Subcutaneous abdominal adipose tissue (tissue), 5 donors: ENCODE results near the gene GNG14.
"Not testable (repeated sequence)": the region's sequence is repeated elsewhere in the genome, so short reads cannot be mapped to it uniquely, and the experiment has no call there.

Source experiments
- H3K27ac ChIP-seq: one replicate; pipeline ENCODE4 v1.7.0; 2013; ENCODE audit warnings: low read depth, mild to moderate bottlenecking, inconsistent platforms, low read length, moderate library complexity
- H3K27me3 ChIP-seq, 5 donors: one replicate each; pipeline ENCODE4 v1.7.0; 2013; ENCODE audit warnings: low read length in 5 of 5, inconsistent platforms in 1 of 5; ENCODE audit not compliant: control insufficient read depth in 5 of 5, insufficient read depth in 4 of 5
- H3K36me3 ChIP-seq, 5 donors: one replicate each; pipeline ENCODE4 v1.7.0; 2013; ENCODE audit warnings: low read length in 5 of 5; ENCODE audit not compliant: control insufficient read depth in 5 of 5, insufficient read depth in 5 of 5
- H3K4me1 ChIP-seq, 5 donors: one replicate each; pipeline ENCODE4 v1.7.0; 2013; ENCODE audit warnings: low read length in 5 of 5, mild to moderate bottlenecking in 3 of 5, moderate library complexity in 1 of 5; ENCODE audit not compliant: control insufficient read depth in 5 of 5, insufficient read depth in 5 of 5
- H3K4me3 ChIP-seq, 5 donors: one replicate each; pipeline ENCODE4 v1.7.0; 2013; ENCODE audit warnings: low read length in 5 of 5, low read depth in 1 of 5
- H3K9ac ChIP-seq, 5 donors: one replicate each; pipeline ENCODE4 v1.7.0; 2013; ENCODE audit warnings: low read length in 5 of 5, mild to moderate bottlenecking in 4 of 5, moderate library complexity in 3 of 5
- H3K9me3 ChIP-seq, 5 donors: one replicate each; pipeline ENCODE4 v1.7.0; 2013; ENCODE audit warnings: low read length in 5 of 5; ENCODE audit not compliant: control insufficient read depth in 5 of 5
- donor health status: healthy.
- donor health status: healthy.
- donor health status: healthy.
- donor health status: healthy.
- donor health status: healthy.

Gene GNG14

GRCh38 chr19:12721656-12722565, 34.1 kb downstream of the GNG14 start:
- Histone ChIP-seq H3K36me3 (peaks cover 0 to 21% (median 15%) of the 10 kb centered on the region in 5 donors), H3K4me1 (peaks cover 12 to 40% (median 35%) of the 10 kb centered on the region in 5 donors), H3K9ac (peak overlapping the region; percentile 66 to 98 (median 96)), H3K27me3 (no peaks in the 10 kb centered on the region), H3K27ac (peak overlapping the region; percentile 92), H3K9me3 (no peaks in the 10 kb centered on the region), H3K4me3 (peak overlapping the region; percentile 71 to 89 (median 78))

- H3K4me3 ChIP-seq = peak overlapping the region; percentile 71 to 82 (median 78)
- H3K27me3 ChIP-seq = no peaks in the 10 kb centered on the region
- peaks cover 0 to 17% (median 10%) of the 10 kb centered on the region in 5 donors for H3K36me3 ChIP-seq
- H3K4me1 ChIP-seq = peaks cover 12 to 40% (median 35%) of the 10 kb centered on the region in 5 donors
- no peaks in the 10 kb centered on the region for H3K9me3 ChIP-seq
- peak overlapping the region; percentile 92 for H3K27ac ChIP-seq
- peak overlapping the region; percentile 63 to 97 (median 78) for H3K9ac ChIP-seq
Observed at GRCh38 chr19:12722566-12723380, 35.0 kb downstream of the GNG14 start.

GRCh38 chr19:12723381-12723640, 35.5 kb downstream of the GNG14 start:
- H3K4me3 ChIP-seq = peak overlapping the region; percentile 63 to 82 (median 75)
- H3K9me3 ChIP-seq = no peaks in the 10 kb centered on the region
- no peaks in the 10 kb centered on the region for H3K27me3 ChIP-seq
- peak overlapping the region; percentile 92 for H3K27ac ChIP-seq
- H3K4me1 ChIP-seq = peaks cover 12 to 40% (median 35%) of the 10 kb centered on the region in 5 donors
- peaks cover 0 to 16% (median 13%) of the 10 kb centered on the region in 5 donors for H3K36me3 ChIP-seq
- H3K9ac ChIP-seq = peak overlapping the region; percentile 63 to 97 (median 78)

DNA sequence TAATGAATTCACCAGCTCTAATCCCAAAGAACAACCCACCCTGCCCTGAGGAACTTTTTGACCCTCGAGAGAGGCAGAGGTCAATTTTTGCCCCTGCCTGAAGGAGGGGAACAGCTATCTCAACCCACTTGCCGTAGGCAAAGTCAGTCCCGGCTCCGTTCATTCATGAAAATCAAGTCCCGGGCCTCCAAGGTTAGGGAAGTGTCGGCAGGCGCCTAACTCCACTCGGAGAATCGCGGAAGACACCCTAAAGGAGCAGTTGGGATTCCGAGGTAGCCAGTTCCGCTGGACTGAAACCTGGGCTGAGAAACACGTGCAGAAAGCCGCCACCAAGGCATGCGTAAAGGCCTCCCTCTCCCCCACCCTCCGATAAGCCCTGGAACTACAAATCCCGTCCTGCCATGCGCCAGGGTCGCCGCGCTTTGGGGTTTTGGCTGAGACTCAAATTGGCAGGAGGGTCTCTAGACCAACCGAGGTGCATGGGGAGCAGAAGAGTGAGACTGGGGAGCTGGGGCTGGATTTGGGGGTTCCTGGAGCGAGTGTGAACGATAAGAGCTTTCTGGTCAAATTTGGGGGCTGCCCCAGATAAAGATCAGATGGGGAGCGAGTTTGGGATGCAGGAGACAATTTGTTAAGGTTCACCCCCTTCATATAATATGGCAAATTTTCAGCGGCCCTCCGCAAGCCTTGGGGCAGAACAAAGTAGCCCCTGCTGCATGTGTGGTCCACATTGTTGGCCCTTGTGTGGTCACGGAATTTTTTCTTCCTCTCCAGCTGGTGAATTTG, 36.0 kb downstream of the GNG14 start, which contains the start of gene TNPO2:
Gene TNPO2 (minus strand): TSS at position 292 of the 786 bp plus-strand sequence. CDS start 2,955 bp downstream, outside the sequence.
- Histone ChIP-seq H3K27ac (peak within 1 kb of the TSS; percentile 92), H3K4me1 (peaks cover 12 to 36% (median 35%) of the 10 kb centered on the region in 5 donors), H3K27me3 (no peaks in the 10 kb centered on the region), H3K9me3 (no peaks in the 10 kb centered on the region), H3K9ac (peak within 1 kb of the TSS; percentile 63 to 97 (median 78)), H3K4me3 (peak within 1 kb of the TSS; percentile 63 to 82 (median 75)), H3K36me3 (peaks cover 0 to 15% (median 12%) of the 10 kb centered on the region in 5 donors)

DNA sequence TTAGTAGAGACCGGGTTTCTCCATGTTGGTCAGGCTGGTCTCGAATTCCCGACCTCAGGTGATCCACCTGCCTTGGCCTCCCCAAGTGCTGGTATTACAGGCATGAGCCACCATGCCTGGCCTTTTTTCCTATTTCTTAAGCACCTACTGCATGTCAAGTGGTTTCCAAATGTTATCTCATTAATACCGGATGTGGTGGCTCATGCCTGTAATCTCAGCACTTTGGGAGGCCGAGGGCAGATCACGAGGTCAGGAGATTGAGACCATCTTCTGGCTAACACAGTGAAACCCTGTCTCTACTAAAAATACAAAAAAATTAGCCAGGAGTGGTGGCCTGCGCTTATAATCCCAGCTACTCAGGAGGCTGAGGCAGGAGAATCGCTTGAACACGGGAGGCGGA, 37.8 kb downstream of the GNG14 start:
- H3K27ac ChIP-seq, H3K27me3 ChIP-seq: not testable (repeated sequence)
- H3K36me3 ChIP-seq = peaks cover 0 to 29% (median 23%) of the 10 kb centered on the region in 5 donors

DNA sequence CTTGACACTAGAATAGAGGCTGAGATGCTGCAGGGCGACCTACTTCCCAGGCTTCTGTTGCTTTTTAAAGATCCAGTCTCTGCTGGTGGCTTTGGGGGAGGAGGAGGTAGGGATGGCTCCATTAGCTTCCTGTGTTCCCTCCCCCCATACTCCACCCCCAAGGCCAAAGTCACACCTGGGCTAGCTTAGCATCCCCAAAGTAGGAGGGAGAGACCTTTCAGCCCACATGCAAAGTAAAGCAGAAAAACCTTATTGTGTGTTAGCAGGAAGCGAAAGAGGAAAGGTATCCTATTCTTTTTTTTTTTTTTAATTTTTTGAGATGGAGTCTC, 39.2 kb downstream of the GNG14 start:
- Histone ChIP-seq H3K9me3 (no peaks in the 10 kb centered on the region), H3K27ac (no peak overlapping the region), H3K4me3 (no peak overlapping the region), H3K27me3 (no peaks in the 10 kb centered on the region), H3K4me1 (peaks cover 9 to 26% (median 22%) of the 10 kb centered on the region in 5 donors), H3K36me3 (peaks cover 0 to 39% (median 33%) of the 10 kb centered on the region in 5 donors), H3K9ac (no peak overlapping the region)

More for the DNA sequence above, 37.8 kb downstream of the GNG14 start:
- not testable (repeated sequence) for H3K9ac ChIP-seq, H3K9me3 ChIP-seq, H3K4me3 ChIP-seq
- peaks cover 11 to 34% (median 30%) of the 10 kb centered on the region in 5 donors for H3K4me1 ChIP-seq

- H3K36me3 ChIP-seq = peaks cover 0 to 43% (median 33%) of the 10 kb centered on the region in 5 donors
- no peaks in the 10 kb centered on the region for H3K9me3 ChIP-seq
- H3K4me3 ChIP-seq = no peak overlapping the region
- H3K9ac ChIP-seq = no peak overlapping the region
- peaks cover 11 to 32% (median 28%) of the 10 kb centered on the region in 5 donors for H3K4me1 ChIP-seq
- no peak overlapping the region for H3K27ac ChIP-seq
- H3K27me3 ChIP-seq = no peaks in the 10 kb centered on the region
Observed at GRCh38 chr19:12727745-12728433, 40.1 kb downstream of the GNG14 start.

DNA sequence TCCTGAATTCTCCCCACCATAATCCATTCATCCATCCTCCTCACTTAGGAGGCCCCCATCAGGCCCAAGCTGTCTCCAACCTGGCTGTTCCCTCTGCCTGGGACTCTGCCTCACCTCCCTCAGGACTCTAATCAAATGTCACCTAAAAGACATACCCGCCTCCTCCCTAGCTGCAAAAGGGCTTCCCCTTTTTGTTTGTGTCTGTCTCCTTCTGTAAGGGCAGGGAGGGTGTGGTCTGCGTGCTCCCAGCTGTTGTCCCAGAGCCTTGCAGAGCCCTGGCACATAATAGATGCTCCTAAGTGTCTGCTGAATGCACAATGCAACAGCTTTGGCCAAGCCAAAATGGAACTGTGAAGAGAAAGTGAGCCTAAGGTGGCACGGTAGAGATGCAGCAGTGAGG, 42.3 kb downstream of the GNG14 start:
- H3K4me3 ChIP-seq = no peak overlapping the region
- H3K9ac ChIP-seq = no peak overlapping the region
- H3K4me1 ChIP-seq = peaks cover 10 to 31% (median 26%) of the 10 kb centered on the region in 5 donors
- peaks cover 0 to 43% (median 33%) of the 10 kb centered on the region in 5 donors for H3K36me3 ChIP-seq
- H3K27me3 ChIP-seq = no peaks in the 10 kb centered on the region
- H3K9me3 ChIP-seq = no peaks in the 10 kb centered on the region
- no peak overlapping the region for H3K27ac ChIP-seq

- Histone ChIP-seq H3K9me3 (no peaks in the 10 kb centered on the region), H3K4me1 (peaks cover 10 to 34% (median 28%) of the 10 kb centered on the region in 5 donors), H3K4me3 (no peak overlapping the region), H3K9ac (no peak overlapping the region), H3K27ac (no peak overlapping the region), H3K36me3 (peaks cover 0 to 43% (median 33%) of the 10 kb centered on the region in 5 donors), H3K27me3 (no peaks in the 10 kb centered on the region)
Observed at GRCh38 chr19:12731337-12731736, 43.5 kb downstream of the GNG14 start.
